OCI-LY7 (cell line): ENCODE results near the gene FBXL17. TPM values are rescaled to one million over a fixed set of nuclear protein-coding genes. Genes with fewer than 3 reads are reported as not detected.

Experiments used
- BruUV-seq: library from RNA; stranded (reverse); fragments of 400-500 nt; replicated peaks from 2 replicates; lab custom pipeline; 2021; lab: Mats Ljungman, UMichigan
- CTCF ChIA-PET: fragments of 300-600 bp; sonication (Branson Sonifier 250); formaldehyde crosslinking; loops from one replicate; lab custom pipeline; 2022; ENCODE audit warnings: antibody characterized with exemption; ENCODE audit not compliant: unreplicated experiment; lab: Charles Lee
- POLR2A ChIA-PET: fragments of 300-600 bp; sonication (Branson Sonifier 250); formaldehyde crosslinking; loops from one replicate; lab custom pipeline; 2022; ENCODE audit warnings: antibody characterized with exemption; lab: Charles Lee
- DNase-seq: peaks from one replicate; pipeline ENCODE4 v3.0.0-alpha.2; 2015; ENCODE audit warnings: low spot score
- H2AFZ ChIP-seq: fragments of 200-600 bp; sonication (generic), shearing (Covaris generic); 2 replicates; pipeline ENCODE4 v1.6.1; 2014; ENCODE audit warnings: mild to moderate bottlenecking, antibody characterized with exemption, low read length, moderate library complexity
- H3K27ac ChIP-seq: fragments of 200-600 bp; sonication (generic); 2 replicates; pipeline ENCODE4 v1.5.1; 2014; ENCODE audit warnings: mixed run types, low read depth, mild to moderate bottlenecking, moderate library complexity, low read length, inconsistent platforms; ENCODE audit not compliant: poor library complexity, severe bottlenecking
- H3K36me3 ChIP-seq: fragments of 200-600 bp; sonication (generic); 2 replicates; pipeline ENCODE4 v1.6.1; 2014; ENCODE audit warnings: mild to moderate bottlenecking, antibody characterized with exemption, low read length, moderate library complexity, mixed read lengths; ENCODE audit not compliant: insufficient read depth
- H3K4me1 ChIP-seq: fragments of 200-600 bp; sonication (generic); 2 replicates; pipeline ENCODE4 v1.5.1; 2014; ENCODE audit warnings: mild to moderate bottlenecking, low read length; ENCODE audit not compliant: insufficient read depth, poor library complexity, severe bottlenecking
- H3K4me2 ChIP-seq: fragments of 200-600 bp; sonication (generic); 2 replicates; pipeline ENCODE4 v1.6.1; 2014; ENCODE audit warnings: mild to moderate bottlenecking, low read length
- H3K4me3 ChIP-seq: fragments of 200-600 bp; sonication (generic); 2 replicates; pipeline ENCODE4 v1.5.1; 2014; ENCODE audit warnings: mild to moderate bottlenecking, low read depth, low read length; ENCODE audit not compliant: poor library complexity, severe bottlenecking
- H3K79me2 ChIP-seq: fragments of 200-600 bp; sonication (generic); 2 replicates; pipeline ENCODE4 v1.6.1; 2016; ENCODE audit warnings: low read depth, mild to moderate bottlenecking, low read length, moderate library complexity, mixed read lengths; ENCODE audit not compliant: insufficient read depth
- H3K9me2 ChIP-seq: fragments of 200-600 bp; sonication (generic); 2 replicates; pipeline ENCODE4 v1.6.1; 2016; ENCODE audit warnings: mild to moderate bottlenecking, low read length, mixed read lengths; ENCODE audit not compliant: insufficient read depth
- H3K9me3 ChIP-seq: fragments of 200-600 bp; sonication (generic); 2 replicates; pipeline ENCODE4 v1.6.1; 2014; ENCODE audit warnings: mild to moderate bottlenecking, mixed run types, low read length, mixed read lengths
- H4K20me1 ChIP-seq: fragments of 200-600 bp; sonication (generic); 2 replicates; pipeline ENCODE4 v1.6.1; 2014; ENCODE audit warnings: mild to moderate bottlenecking, antibody characterized with exemption, low read length, moderate library complexity, mixed read lengths; ENCODE audit not compliant: insufficient read depth
- EZH2phosphoT487 ChIP-seq: fragments of 200-600 bp; sonication (generic); IDR thresholded peaks from 2 replicates; pipeline ENCODE4 v1.6.1; 2018; ENCODE audit warnings: low read depth, borderline replicate concordance, mild to moderate bottlenecking, mixed run types, antibody characterized with exemption, low read length, moderate library complexity, mixed read lengths
- intact Hi-C: fragments of 100-400 bp; cut with micrococcal nuclease; formaldehyde crosslinking; loops from one replicate; pipeline ENCODE4 v1.10.0; 2022; ENCODE audit not compliant: unreplicated experiment
- total RNA-seq, 2 experiments: library from RNA; depleted of rRNA in 1 of 2; stranded (reverse); fragments of >200 nt in 1 of 2; shearing (Covaris generic) in 1 of 2; gene quantifications; 2 replicates each; pipeline ENCODE4 v1.2.3, GENCODE V29; 2014 to 2022
- TF ChIP-seq, protein P1 (sequence below): fragments of 200-600 bp; sonication (generic); conservative IDR thresholded peaks from 2 replicates; pipeline ENCODE4 v1.5.1; 2014; ENCODE audit warnings: mild to moderate bottlenecking, antibody characterized with exemption, low read length, moderate library complexity, mixed read lengths

FBXL17 gene
- total RNA-seq, 2 experiments from 2014 or later = 10.2 to 21.6 TPM

DNA sequence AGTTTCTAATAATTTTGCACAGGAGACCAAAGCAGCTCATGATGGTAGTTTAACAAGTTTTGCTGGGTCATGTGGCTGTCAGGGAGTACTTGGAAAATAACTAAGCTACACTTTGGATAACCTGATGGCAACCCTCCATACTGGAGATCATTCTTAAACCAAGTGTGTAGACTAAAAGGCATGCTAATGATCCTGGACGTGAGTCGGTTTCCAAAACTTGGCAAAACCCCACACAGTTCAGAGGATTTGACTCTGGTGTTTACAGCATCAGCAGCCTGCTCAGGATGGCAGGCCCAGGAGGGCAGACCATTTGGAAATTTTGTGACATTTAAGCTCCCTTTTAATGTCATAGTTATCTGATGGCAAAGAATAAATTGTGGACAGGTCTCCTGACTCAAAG is 514.6 kb downstream of the FBXL17 start:
- ChIA-PET POLR2A (no interaction called here), CTCF (no interaction called here)
- no peak overlapping the region for H2AFZ ChIP-seq
- intact Hi-C loops = no loop called here
- no peaks in the 10 kb centered on the region for H3K9me3 ChIP-seq
- H3K79me2 ChIP-seq = no peaks in the 10 kb centered on the region
- DNase-seq = no peak
- no peak overlapping the region for H3K27ac ChIP-seq
- no peak overlapping the region for H3K4me2 ChIP-seq
- no peaks in the 10 kb centered on the region for H4K20me1 ChIP-seq
- H3K36me3 ChIP-seq = no peaks in the 10 kb centered on the region
- H3K9me2 ChIP-seq = no peaks in the 10 kb centered on the region
- TF ChIP-seq, protein P1, sequence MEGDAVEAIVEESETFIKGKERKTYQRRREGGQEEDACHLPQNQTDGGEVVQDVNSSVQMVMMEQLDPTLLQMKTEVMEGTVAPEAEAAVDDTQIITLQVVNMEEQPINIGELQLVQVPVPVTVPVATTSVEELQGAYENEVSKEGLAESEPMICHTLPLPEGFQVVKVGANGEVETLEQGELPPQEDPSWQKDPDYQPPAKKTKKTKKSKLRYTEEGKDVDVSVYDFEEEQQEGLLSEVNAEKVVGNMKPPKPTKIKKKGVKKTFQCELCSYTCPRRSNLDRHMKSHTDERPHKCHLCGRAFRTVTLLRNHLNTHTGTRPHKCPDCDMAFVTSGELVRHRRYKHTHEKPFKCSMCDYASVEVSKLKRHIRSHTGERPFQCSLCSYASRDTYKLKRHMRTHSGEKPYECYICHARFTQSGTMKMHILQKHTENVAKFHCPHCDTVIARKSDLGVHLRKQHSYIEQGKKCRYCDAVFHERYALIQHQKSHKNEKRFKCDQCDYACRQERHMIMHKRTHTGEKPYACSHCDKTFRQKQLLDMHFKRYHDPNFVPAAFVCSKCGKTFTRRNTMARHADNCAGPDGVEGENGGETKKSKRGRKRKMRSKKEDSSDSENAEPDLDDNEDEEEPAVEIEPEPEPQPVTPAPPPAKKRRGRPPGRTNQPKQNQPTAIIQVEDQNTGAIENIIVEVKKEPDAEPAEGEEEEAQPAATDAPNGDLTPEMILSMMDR = no peak
- TF ChIP-seq EZH2phosphoT487 = no peak
- H3K4me3 ChIP-seq = no peak overlapping the region
- H3K4me1 ChIP-seq = no peaks in the 10 kb centered on the region
- BruUV-seq = no TSS peak

DNA sequence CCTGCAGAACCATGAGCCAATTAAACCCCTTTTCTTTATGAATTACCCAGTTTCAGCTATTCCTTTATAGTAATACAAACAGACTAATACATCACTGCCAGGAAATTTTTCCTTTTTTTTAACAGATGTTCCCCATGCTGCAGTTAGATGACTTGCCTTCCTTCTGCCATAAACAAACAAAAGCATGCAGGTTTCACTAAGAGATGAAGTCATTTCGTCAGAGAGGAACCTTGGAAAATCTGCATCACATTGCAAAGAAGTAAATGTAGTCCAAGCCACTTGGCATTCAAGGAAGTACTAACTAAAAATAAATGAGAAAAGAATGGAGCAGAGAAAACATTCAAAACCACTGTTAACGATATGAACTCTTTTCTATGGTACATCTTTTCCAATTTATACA is 517.1 kb downstream of the FBXL17 start:
- H3K79me2 ChIP-seq = no peaks in the 10 kb centered on the region
- H2AFZ ChIP-seq = no peak overlapping the region
- H3K4me2 ChIP-seq = no peak overlapping the region
- H3K9me2 ChIP-seq = no peaks in the 10 kb centered on the region
- TF ChIP-seq, protein P1 = no peak
- no peak for TF ChIP-seq EZH2phosphoT487
- no peak for DNase-seq
- no peaks in the 10 kb centered on the region for H3K36me3 ChIP-seq
- H3K4me1 ChIP-seq = no peaks in the 10 kb centered on the region
- BruUV-seq = no TSS peak
- intact Hi-C loops = no loop called here
- CTCF ChIA-PET = no interaction called here
- no peaks in the 10 kb centered on the region for H3K9me3 ChIP-seq
- POLR2A ChIA-PET = no interaction called here
- H3K27ac ChIP-seq = no peak overlapping the region
- no peak overlapping the region for H3K4me3 ChIP-seq
- H4K20me1 ChIP-seq = no peaks in the 10 kb centered on the region

DNA sequence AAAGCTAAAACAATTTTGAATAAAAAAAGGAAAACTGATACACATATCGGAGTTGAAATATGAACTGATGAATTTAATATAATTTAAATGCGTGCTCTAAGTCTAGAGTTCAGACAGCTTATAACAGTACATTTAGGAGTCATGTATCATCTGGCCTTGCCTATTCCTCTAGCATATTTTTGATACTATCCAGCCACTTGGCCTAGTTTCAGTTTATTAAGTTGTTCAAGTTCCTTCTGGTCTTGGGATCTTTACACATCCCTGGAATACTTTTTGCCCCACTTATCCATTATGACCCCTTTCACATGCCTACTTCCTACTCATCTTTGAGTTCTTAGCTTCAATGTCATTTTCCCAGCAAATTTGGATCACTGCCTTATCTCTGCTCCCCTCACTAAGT is 518.8 kb downstream of the FBXL17 start:
- Histone ChIP-seq H3K36me3 (no peaks in the 10 kb centered on the region), H3K9me3 (no peaks in the 10 kb centered on the region), H3K4me3 (no peak overlapping the region), H3K27ac (no peak overlapping the region), H4K20me1 (no peaks in the 10 kb centered on the region), H2AFZ (no peak overlapping the region), H3K4me1 (no peaks in the 10 kb centered on the region), H3K79me2 (no peaks in the 10 kb centered on the region), H3K4me2 (no peak overlapping the region), H3K9me2 (no peaks in the 10 kb centered on the region)
- CTCF ChIA-PET = no interaction called here
- POLR2A ChIA-PET = interaction anchor here (0.6 to 1.5 kb wide), 4 partner anchors 16 to 1166 kb away, joined by 3 to 5 read pairs (median 3); no protein-coding TSS in a partner anchor
- no peak for TF ChIP-seq EZH2phosphoT487
- TF ChIP-seq, protein P1 = no peak
- intact Hi-C loops = no loop called here
- BruUV-seq = no TSS peak
- DNase-seq = no peak
